Measurements from ENCODE around the gene DPEP2.

DPEP2 gene

DNA sequence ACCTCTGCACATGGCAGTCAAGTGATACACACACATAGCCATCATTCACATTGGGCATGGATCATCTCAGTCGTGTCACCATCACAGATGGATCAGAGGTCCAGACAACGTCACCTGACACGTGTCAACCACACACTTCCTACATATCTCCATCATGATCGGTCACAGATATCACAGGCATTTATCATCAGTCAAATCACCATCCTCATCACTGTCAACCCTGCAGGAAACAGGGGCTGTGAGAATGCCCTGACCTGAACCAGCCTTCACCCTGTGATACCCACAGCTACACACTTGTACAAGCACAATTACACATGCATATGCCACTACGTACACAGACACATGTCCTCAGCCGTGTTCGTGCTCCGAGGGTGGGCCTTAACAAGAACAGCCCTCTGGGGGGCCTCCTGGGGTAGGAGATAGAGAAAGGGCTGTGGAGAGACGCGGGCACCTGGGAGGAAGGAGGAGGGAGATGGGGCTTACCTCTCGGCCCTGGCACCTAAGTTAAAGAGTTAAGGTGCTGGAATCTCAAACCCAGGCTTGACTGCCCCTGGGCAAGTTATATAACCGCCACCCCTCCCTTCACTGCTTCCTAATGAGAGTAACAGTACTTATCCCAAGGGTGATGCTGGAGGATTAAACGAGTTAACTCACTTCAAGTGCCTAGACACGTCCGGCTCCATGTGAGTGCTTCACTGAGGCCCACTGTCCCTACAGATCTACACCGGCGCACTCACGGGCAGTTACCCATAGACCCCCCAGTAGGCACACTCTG is 31.9 kb downstream of the DPEP2 start:
- peak in 1 of 2 donors; percentile 41 for DNase-seq (ENCODE audit: low read depth in 2 of 2)
- TF ChIP-seq, protein P1, sequence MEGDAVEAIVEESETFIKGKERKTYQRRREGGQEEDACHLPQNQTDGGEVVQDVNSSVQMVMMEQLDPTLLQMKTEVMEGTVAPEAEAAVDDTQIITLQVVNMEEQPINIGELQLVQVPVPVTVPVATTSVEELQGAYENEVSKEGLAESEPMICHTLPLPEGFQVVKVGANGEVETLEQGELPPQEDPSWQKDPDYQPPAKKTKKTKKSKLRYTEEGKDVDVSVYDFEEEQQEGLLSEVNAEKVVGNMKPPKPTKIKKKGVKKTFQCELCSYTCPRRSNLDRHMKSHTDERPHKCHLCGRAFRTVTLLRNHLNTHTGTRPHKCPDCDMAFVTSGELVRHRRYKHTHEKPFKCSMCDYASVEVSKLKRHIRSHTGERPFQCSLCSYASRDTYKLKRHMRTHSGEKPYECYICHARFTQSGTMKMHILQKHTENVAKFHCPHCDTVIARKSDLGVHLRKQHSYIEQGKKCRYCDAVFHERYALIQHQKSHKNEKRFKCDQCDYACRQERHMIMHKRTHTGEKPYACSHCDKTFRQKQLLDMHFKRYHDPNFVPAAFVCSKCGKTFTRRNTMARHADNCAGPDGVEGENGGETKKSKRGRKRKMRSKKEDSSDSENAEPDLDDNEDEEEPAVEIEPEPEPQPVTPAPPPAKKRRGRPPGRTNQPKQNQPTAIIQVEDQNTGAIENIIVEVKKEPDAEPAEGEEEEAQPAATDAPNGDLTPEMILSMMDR (IDR thresholded peaks at IDR 0.05; ENCODE audit: low read depth, low read length) = no peak
- H3K4me3 ChIP-seq (replicated peaks in 1 of 2; ENCODE audit: low read depth in 2 of 2, low read length in 2 of 2) = peak overlapping the region; percentile 56 to 82

GRCh38 chr16:67966549-67967182 is 32.6 kb downstream of the DPEP2 start:
- H3K4me3 ChIP-seq (replicated peaks in 1 of 2; ENCODE audit: low read depth in 2 of 2, low read length in 2 of 2) = peak overlapping the region; percentile 56 to 82
- TF ChIP-seq, protein P1 (IDR thresholded peaks at IDR 0.05; ENCODE audit: low read depth, low read length) = no peak
- peak; percentile 48 to 60 for DNase-seq (ENCODE audit: low read depth in 2 of 2)

DNA sequence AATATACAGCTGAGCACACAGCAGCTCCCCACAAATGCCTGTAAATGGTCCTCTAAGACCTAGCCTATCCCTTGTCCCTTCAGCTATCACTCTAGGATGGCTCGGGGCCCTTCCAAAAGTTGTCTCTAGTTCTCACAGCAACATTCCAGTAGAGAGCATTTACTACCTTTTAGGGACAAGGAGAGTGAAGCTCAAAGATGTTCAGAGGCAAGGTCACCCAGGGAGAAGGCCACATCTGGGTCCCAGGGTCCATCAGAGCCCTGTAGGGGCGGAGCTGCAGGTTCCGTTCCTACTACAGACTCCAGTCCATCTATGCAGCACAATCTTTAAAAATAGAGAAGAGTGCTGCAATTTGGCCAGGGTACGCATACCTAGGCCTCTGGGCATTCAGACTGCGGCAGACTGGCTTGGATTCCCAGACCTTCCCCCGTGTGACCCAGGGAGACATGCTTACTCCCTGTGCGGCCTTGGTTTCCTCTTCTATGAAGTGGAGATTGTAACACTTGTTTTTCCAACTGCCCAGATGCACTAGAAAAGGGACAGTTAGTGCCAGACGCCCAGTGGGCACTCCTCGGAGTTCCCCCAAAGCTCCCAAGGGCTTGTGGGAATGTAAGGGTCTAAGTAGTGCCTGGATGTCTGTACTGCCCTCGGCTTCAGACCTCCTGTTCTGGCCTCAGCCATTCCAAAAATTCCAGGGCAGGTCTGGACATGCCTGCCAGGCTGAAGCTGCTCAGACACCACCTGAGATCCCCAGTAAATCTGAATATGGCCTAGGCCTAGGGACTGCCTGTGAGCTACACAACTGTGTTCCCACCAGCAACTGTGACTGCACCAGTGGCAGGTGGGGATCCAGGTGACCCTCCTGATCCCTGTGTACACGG is 33.4 kb downstream of the DPEP2 start:
- peak overlapping the region; percentile 19 to 82 for H3K4me3 ChIP-seq (replicated peaks in 1 of 2; ENCODE audit: low read depth in 2 of 2, low read length in 2 of 2)
- TF ChIP-seq, protein P1 (IDR thresholded peaks at IDR 0.05; ENCODE audit: low read depth, low read length) = no peak
- DNase-seq (ENCODE audit: low read depth in 2 of 2) = peak in 1 of 2 donors; percentile 17

GRCh38 chr16:67964477-67965131 is 34.7 kb downstream of the DPEP2 start:
- TF ChIP-seq, protein P1 (IDR thresholded peaks at IDR 0.05; ENCODE audit: low read depth, low read length) = no peak
- H3K4me3 ChIP-seq (replicated peaks in 1 of 2; ENCODE audit: low read depth in 2 of 2, low read length in 2 of 2) = no peak overlapping the region
- DNase-seq (ENCODE audit: low read depth in 2 of 2) = no peak

- no peak overlapping the region for H3K4me3 ChIP-seq (replicated peaks in 1 of 2; ENCODE audit: low read depth in 2 of 2, low read length in 2 of 2)
- TF ChIP-seq, protein P1 (IDR thresholded peaks at IDR 0.05; ENCODE audit: low read depth, low read length) = no peak
- DNase-seq (ENCODE audit: low read depth in 2 of 2) = no peak
Measured at GRCh38 chr16:67963662-67964321, 35.5 kb downstream of the DPEP2 start.

DNA sequence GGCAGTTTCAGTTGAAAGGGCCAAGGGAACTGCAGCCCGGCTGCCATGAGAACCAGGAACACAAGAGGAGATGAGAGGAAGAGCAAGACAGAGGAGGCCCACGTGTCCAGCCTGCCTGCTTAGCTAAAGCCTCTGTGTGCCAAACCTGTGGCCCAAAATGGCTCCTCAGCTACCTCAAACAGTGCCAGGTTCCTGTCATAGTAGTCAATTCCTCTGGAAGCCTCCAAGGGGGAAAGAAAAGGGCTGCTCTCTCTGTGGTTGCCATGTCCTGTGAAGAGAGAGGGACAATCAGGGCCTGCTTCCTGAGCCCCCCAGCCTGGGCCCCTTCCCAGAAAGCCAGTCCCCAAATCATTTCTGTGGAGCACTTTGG is 36.0 kb downstream of the DPEP2 start:
- TF ChIP-seq, protein P1 (IDR thresholded peaks at IDR 0.05; ENCODE audit: low read depth, low read length) = no peak
- no peak for DNase-seq (ENCODE audit: low read depth in 2 of 2)
- H3K4me3 ChIP-seq (replicated peaks in 1 of 2; ENCODE audit: low read depth in 2 of 2, low read length in 2 of 2) = no peak overlapping the region

Measured in cardiac fibroblast (primary cell).